Gastrocnemius medialis (tissue), 4 donors: ENCODE results near the gene ST6GALNAC3. TPM values are rescaled to one million over a fixed set of nuclear protein-coding genes. Genes with fewer than 3 reads are reported as not detected.

Experiments
- ATAC-seq, 2 donors: fragments of 150-250 bp; one replicate each; pipeline ENCODE4 v1.9.1; 2016
- DNase-seq, 2 donors: peaks; one replicate each; pipeline ENCODE4 v3.0.0-alpha.2; 2019
- H3K27ac ChIP-seq, 4 donors: fragments of 200-600 bp; sonication (generic); 1 replicate in 1 of 4; 2 replicates in 3 of 4; pipeline ENCODE4 v1.5.1; 2016 to 2018; ENCODE audit warnings: mild to moderate bottlenecking in 2 of 4, moderate library complexity in 1 of 4
- H3K27me3 ChIP-seq, 3 donors: fragments of 200-600 bp; sonication (generic) in 2 of 3; 1 replicate in 1 of 3; 2 replicates in 2 of 3; pipeline versions ENCODE4 v1.5.1 to v1.6.0; 2016 to 2019; ENCODE audit warnings: mild to moderate bottlenecking in 1 of 3, moderate library complexity in 1 of 3
- H3K36me3 ChIP-seq, 2 donors: fragments of 200-600 bp; sonication (generic) in 1 of 2; one replicate each; pipeline ENCODE4 v1.5.1; 2017 to 2018
- H3K4me1 ChIP-seq, 2 donors: fragments of 200-600 bp; sonication (generic) in 1 of 2; one replicate each; pipeline ENCODE4 v1.5.1; 2016 to 2017; ENCODE audit warnings: mild to moderate bottlenecking in 2 of 2
- H3K4me3 ChIP-seq, 4 donors: fragments of 200-600 bp; sonication (generic) in 3 of 4; 1 replicate in 1 of 4; 2 replicates in 3 of 4; pipeline ENCODE4 v1.5.1; 2016 to 2019; ENCODE audit warnings: mild to moderate bottlenecking in 2 of 4
- H3K9me3 ChIP-seq, 3 donors: fragments of 200-600 bp; sonication (generic) in 2 of 3; 1 replicate in 1 of 3; 2 replicates in 2 of 3; pipeline ENCODE4 v1.5.1; 2016 to 2019
- CTCF ChIP-seq, 5 experiments: fragments of 450-650 bp in 3 of 5; fragments of 200-600 bp in 2 of 5; sonication (generic) in 2 of 5; IDR thresholded peaks in 4 of 5; conservative IDR thresholded peaks in 1 of 5; 1 replicate in 4 of 5; 2 replicates in 1 of 5; pipeline ENCODE4 v1.5.1; 2016 to 2019; ENCODE audit warnings: antibody characterized with exemption in 5 of 5, mild to moderate bottlenecking in 3 of 5, moderate library complexity in 3 of 5
- POLR2A ChIP-seq, 2 donors: fragments of 450-650 bp; IDR thresholded peaks; one replicate each; pipeline ENCODE4 v1.6.1; 2017; ENCODE audit warnings: antibody characterized with exemption in 2 of 2, mild to moderate bottlenecking in 2 of 2, moderate library complexity in 2 of 2
- in situ Hi-C, 4 donors: fragments of 200-750 bp; cut with MboI; loops; one replicate each; pipeline versions ENCODE4 v1.15.0 to v1.8.0; 2017; ENCODE audit warnings: low sequenced_read_pairs in 4 of 4
- intact Hi-C: fragments of 100-400 bp; cut with DNase I; formaldehyde crosslinking; loops from one replicate; pipeline ENCODE4 v1.15.1; 2023; ENCODE audit warnings: low total_unique reads
- total RNA-seq, 4 donors: library from RNA; depleted of rRNA; stranded (reverse); fragments of >200 nt; gene quantifications; one replicate each; pipeline versions ENCODE4 v1.1.0 to v1.2.3, GENCODE V29; 2016

ST6GALNAC3 gene
- total RNA-seq, 4 donors from 2014 or later: 1.7 to 3.9 (median 2.8) TPM

DNA sequence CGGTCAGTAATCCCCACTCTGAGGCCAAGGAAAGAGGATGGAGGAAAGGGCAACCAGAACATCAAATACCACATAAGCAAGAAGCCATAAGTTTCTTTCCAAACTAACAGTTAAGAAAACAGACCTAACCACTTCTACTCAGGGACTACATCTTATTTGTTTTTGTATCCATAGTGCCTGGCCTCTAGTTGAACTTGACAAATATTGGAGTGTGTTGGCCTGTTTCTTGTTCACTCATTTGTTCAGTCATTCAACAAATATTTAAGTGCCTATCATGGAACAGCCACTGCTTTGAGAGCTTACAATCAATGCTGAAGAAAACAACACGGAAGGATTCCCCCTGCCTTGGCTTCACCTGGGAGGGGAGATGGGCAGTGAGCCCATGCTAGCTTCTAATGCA is 69.7 kb downstream of the ST6GALNAC3 start:
- intact Hi-C loops (no loop called here), in situ Hi-C loops (loop anchor here in 1 of 4 donors (10.0 kb wide), 1 partner anchor 59 kb away; no protein-coding TSS in a partner anchor)
- no peak for ATAC-seq
- H3K4me1 ChIP-seq: peaks cover 0 to 6% of the 10 kb centered on the region in 2 donors
- no peak for TF ChIP-seq CTCF (IDR thresholded peaks at IDR 0.05 in 4 of 5, conservative IDR thresholded peaks at IDR 0.05 in 1 of 5)
- no peak for TF ChIP-seq POLR2A (IDR thresholded peaks at IDR 0.05)
- H3K27me3 ChIP-seq: no peaks in the 10 kb centered on the region
- no peak overlapping the region for H3K4me3 ChIP-seq
- no peaks in the 10 kb centered on the region for H3K36me3 ChIP-seq
- no peak for DNase-seq
- no peak overlapping the region for H3K27ac ChIP-seq
- no peaks in the 10 kb centered on the region for H3K9me3 ChIP-seq

DNA sequence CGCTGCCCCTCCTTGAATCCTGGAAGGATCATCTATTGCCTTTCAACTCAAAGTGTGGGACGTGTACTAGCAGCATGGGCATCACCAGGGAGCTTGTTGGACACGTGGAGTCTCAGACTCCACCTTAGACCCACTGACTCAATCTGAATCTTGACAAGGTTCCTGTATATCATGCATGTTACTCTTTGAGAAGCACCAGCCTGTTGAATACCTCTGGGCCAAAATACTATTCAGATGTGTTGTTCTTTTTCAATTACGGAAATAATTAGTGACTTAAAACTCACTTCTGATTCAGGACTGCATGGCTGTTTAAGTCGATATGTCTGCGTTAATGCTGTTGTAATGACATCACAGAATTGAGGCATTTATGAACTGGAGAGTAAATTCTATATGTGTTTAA is 70.8 kb downstream of the ST6GALNAC3 start:
- Histone ChIP-seq H3K27me3 (no peaks in the 10 kb centered on the region), H3K4me3 (no peak overlapping the region), H3K9me3 (no peaks in the 10 kb centered on the region), H3K4me1 (peaks cover 0 to 6% of the 10 kb centered on the region in 2 donors), H3K27ac (no peak overlapping the region), H3K36me3 (no peaks in the 10 kb centered on the region)
- in situ Hi-C loops: loop anchor here in 1 of 4 donors (10.0 kb wide), 1 partner anchor 61 kb away; no protein-coding TSS in a partner anchor
- DNase-seq (no peak), ATAC-seq (no peak)
- TF ChIP-seq POLR2A (IDR thresholded peaks at IDR 0.05) (no peak), CTCF (IDR thresholded peaks at IDR 0.05 in 4 of 5, conservative IDR thresholded peaks at IDR 0.05 in 1 of 5) (no peak)
- intact Hi-C loops: no loop called here

DNA sequence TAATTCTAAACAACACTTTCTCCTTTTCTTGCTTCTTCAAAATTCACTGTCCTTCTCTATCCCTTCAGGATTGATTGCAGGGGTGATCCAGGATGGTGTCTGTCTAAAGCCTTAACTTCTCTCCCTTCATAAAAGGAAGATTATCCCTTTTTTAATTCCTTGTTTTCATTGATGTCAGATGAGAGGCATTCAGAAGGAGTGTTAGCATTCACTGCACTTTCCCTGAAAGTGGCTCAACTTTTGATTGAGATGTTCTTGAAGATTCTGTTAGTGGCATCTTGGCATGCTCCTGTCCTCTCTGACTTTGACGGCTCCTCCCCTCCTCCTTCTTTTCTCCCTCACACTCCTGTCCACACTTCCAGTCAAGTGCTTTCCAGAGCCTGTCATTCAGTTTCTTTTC is 71.6 kb downstream of the ST6GALNAC3 start:
- intact Hi-C loops (no loop called here), in situ Hi-C loops (loop anchor here in 1 of 4 donors (10.0 kb wide), 1 partner anchor 61 kb away; no protein-coding TSS in a partner anchor)
- DNase-seq (no peak), ATAC-seq (no peak)
- H3K9me3 ChIP-seq: no peaks in the 10 kb centered on the region
- peaks cover 0 to 6% of the 10 kb centered on the region in 2 donors for H3K4me1 ChIP-seq
- no peaks in the 10 kb centered on the region for H3K36me3 ChIP-seq
- no peaks in the 10 kb centered on the region for H3K27me3 ChIP-seq
- H3K27ac ChIP-seq: no peak overlapping the region
- no peak overlapping the region for H3K4me3 ChIP-seq
- TF ChIP-seq POLR2A (IDR thresholded peaks at IDR 0.05) (no peak), CTCF (IDR thresholded peaks at IDR 0.05 in 4 of 5, conservative IDR thresholded peaks at IDR 0.05 in 1 of 5) (no peak)

- no peak for ATAC-seq
- in situ Hi-C loops: loop anchor here in 1 of 4 donors (10.0 kb wide), 1 partner anchor 63 kb away; no protein-coding TSS in a partner anchor
Observed at GRCh38 chr1:76147917-76148316, 73.4 kb downstream of the ST6GALNAC3 start.

More at GRCh38 chr1:76147917-76148316, 73.4 kb downstream of the ST6GALNAC3 start:
- TF ChIP-seq CTCF (IDR thresholded peaks at IDR 0.05 in 4 of 5, conservative IDR thresholded peaks at IDR 0.05 in 1 of 5): no peak
- TF ChIP-seq POLR2A (IDR thresholded peaks at IDR 0.05): no peak
- no peak overlapping the region for H3K4me3 ChIP-seq
- intact Hi-C loops: no loop called here
- DNase-seq: no peak
- H3K27ac ChIP-seq: no peak overlapping the region
- no peaks in the 10 kb centered on the region for H3K9me3 ChIP-seq
- no peaks in the 10 kb centered on the region for H3K36me3 ChIP-seq
- H3K4me1 ChIP-seq: peaks cover 0 to 3% of the 10 kb centered on the region in 2 donors
- H3K27me3 ChIP-seq: no peaks in the 10 kb centered on the region
